NCI-H146 treated with DMSO at 0.1 percent for 48 hours (cell line): Measurements from ENCODE around the gene IFI44.

Source experiments
- DNase-seq: peaks from one replicate; lab custom pipeline; 2025; ENCODE audit not compliant: unreplicated experiment; lab: John Stamatoyannopoulos, UW

The IFI44 gene

DNA sequence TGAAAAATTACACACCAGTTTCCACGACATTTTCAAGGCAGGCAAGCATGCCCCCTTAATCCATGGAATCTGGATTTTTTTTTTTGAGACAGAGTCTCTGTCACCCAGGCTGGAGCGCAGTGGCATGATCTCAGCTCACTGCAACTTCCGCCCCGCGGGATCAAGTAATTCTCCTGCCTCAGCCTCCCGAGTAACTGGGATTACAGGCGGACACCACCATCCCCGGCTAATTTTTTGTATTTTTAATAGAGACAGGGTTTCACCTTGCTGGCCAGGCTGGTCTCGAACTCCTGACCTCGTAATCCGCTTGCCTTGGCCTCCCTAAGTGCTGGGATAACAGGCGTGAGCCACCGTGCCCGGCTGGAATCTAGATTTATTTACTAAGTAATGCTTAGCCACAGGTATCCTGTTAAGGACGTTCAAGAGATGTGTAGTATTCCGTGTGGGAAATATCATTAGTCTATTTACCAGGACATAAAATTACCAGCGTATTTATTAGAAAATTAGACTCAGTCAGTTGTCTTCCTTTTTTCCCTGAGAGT is 2.5 kb downstream of the IFI44 start:
- no peak for DNase-seq

DNA sequence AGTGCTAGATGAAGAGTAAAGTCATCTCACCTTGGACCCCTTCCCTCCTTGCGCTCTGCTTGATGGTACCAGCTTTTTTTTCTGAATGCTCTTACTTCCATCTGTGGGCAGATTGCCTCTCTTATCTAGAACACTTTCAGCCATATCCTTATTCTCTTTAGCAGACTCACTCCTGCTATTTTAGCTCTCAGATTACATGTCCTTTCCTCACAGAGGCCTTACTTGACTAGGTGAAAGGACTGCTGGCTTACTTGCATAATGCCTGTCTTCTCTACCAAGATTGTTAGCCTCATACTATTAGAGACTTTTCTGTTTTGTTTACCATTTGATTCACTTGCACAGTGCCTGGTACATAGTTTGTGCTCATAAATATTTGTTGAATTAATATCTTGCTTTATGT is 9.3 kb downstream of the IFI44 start:
- DNase-seq: no peak

DNA sequence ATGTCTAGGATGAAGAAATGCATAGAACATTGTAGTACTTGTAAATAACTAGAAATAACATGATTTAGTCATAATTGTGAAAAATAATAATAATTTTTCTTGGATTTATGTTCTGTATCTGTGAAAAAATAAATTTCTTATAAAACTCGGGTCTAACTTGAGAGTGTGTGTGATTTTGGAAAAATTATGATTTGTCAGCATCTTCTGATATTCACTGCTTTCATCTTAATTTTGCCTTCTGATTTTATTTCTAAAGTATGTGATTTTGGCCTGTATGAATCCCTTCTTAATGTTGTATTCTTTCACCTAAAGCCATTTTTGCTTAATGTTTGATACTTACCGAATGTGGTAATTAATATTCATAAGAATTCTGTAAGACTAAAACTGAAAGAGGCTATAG is 14.3 kb downstream of the IFI44 start:
- DNase-seq: no peak

DNA sequence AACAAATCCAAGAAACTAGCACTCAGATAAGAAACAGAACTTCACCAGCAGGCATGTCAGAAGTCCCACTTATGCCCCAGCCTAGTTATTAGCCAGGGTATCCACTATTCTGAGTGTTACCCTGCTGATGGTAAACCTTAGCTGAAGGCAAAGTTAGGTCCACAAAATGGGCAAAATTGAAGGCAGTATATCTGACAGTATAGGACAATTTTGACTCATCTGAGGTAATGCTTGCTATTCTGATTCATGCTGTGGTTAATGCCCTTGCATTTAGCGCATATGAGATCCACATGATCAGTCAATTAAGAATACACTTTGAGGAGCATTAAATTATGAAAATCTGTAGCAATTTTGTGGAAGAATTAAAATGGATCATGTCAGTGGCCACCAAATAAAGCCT is 15.1 kb downstream of the IFI44 start:
- no peak for DNase-seq

DNA sequence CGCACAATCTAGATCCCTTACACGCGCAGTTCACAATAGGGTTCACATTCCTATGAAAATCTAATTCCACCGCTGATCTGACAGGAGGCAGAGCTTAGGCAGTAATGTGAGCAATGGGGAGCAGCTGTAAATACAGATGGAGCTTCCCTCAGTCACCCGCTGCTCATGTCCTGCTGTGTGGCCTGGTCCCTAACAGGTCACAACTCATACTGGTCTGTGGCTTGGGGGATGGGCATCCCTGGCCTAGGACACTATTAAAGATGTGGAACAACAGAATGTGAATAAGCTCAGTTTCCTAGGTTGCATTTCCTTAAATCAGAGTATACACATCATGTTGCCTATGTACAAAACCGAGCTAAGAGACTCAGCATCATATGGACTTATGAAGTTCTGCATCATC is 16.2 kb downstream of the IFI44 start:
- no peak for DNase-seq

DNA sequence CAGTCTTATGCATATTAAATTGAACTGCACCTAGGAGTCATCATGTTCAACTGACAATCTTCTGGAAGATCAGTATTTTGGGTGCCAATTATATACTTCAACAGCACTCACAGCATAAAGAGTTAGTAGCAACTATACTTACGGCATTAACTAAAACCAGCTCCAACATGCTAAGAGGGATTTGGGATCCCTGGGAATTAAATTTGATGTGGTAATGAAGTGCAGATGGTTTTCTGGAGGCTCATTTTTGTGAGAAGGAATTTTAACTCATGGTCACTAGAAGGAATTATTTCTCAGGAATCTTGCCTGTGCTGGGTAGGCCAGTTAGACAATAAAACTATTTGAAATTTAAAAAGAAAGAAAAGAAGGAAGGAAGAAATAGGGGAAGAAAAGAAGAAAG is 18.3 kb downstream of the IFI44 start:
- no peak for DNase-seq

DNA sequence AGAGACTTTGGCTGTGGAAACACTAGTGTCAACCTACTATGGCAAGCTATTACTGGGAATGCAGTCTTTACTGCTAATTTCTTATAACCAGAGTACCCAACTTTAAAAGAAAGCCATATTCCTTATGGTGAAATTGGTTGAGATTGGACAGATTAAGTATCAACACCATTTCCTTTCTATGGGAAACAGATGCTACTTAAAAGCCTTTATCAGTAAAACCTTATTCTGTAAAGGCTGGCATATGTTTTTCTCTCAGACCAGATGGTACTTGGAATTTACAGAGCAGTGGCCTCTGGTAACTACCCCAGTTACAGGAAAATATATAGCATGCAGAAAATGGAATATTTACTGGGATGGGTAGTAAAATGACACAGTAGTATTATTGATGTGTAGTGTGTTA is 18.8 kb downstream of the IFI44 start:
- DNase-seq: no peak

DNA sequence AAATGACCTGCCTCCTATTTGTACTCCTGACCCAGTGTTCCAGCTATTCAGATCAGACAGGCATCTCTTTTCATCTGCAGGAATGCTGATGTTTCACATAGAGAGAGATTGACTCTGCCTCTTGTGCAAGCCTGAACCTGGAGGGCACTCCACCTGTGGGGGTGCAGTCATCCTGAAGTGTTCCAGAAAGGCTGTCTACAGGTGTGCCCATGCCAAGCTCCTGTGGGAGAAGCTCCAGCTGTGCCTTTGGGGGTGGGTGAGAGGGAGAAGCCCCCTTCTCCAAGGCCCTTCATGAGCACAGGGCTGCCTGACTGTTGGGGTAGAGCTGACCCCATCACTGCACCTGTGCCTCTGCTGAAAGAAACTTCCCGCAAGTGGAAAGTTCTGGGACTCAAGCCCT is 22.8 kb downstream of the IFI44 start:
- no peak for DNase-seq

DNA sequence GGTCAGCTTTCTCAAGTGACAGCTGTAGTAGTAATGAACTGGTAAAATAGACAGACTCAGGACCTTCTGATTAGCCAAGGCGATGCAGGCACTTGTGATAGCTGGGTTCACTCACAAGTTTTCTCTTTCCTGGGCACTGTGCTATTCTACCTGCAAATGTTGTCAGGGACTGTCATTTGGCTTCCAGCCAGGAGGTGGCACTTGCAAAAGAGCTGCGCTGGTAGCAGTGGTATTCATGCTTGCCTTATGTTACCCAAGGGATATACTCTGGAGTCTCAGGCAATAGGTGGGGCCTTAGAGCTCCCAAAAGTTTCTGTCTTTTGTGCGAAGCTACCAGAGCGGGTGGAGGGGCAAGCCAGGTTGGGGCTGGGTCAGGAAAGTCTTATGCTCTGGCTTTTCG is 23.5 kb downstream of the IFI44 start:
- no peak for DNase-seq

DNA sequence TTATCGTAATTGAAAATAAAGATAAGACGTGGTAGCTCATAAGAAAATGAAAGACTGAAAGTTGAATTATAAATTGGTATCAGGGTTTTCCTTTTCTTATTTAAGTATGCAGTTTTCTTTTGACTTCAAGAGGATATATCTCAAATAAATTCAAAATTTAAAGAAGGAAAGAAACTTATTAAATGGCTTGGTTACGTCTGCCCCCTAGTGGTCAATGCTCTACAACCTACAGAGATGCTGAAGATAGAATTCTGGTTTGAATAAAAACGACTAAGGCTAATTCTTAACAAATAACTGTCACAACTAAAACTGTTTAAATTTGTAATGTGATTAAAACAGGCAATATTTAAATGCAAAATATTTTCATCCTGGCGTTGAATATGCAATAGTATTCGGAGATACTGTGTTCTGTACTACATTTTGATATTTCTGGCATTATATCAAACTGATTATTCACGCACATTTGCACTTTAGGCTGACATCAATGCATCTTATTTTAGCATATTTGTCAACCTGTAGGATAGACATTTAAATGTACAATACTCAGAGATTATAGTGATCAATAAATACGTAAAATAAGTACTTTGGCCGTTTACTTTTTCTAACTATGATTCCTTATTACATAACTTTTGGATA is 26.8 kb downstream of the IFI44 start:
- DNase-seq: no peak

DNA sequence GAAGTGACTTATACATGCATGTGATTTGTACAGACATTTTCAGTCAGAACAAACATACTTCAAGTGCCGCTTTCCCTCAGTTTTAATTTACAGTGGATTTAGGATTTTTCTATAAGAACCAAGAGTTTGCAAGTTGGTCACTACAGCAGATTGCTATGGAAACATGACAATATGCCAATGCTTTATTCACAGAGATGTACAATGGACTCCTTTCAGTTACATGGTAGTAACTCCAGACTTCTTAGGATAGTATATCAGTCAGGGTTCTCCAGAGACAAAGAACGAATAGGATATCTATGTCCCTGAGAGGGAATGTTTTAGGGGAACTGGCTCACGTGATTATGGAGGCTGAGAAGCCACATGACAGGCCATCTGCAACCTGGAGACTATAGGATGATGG is 27.4 kb downstream of the IFI44 start:
- DNase-seq: no peak

DNA sequence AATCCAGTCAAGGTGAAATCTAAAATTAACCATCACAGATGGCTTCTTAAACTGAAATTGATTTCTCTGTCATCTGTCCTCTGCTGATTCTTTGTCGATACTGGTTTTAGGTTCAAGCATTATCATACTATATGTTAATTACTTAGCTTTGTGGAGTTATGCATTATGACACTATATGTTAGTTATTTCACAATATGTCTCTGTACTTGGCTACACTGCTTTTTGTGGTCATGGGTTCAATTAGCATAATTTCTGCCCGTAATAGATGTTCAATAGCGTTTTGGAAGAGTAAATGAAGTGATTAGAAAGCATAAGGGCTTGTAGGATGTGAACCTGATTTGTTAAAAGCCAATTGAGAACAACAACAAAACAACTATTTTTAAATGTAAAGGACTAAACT is 28.2 kb downstream of the IFI44 start:
- no peak for DNase-seq

DNA sequence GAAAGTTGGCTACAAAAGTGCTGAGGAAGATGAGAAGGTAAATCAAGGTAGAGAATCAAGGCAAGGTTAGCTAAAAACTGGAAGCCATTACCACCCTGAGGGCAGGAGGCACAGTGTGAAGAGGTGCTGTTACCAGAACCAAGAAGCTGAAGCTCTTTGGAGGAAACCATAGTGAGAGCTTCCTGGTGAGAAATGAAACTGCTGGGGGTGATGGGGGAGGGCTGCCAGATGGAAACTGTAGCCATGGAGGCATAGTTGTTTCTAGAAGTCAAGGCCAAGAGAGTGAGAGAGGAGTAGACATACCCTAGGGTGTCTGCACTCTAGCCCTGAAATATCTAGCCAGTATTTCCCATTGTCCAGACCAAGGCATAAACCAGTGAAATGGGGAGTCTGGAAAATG is 28.7 kb downstream of the IFI44 start:
- no peak for DNase-seq

DNA sequence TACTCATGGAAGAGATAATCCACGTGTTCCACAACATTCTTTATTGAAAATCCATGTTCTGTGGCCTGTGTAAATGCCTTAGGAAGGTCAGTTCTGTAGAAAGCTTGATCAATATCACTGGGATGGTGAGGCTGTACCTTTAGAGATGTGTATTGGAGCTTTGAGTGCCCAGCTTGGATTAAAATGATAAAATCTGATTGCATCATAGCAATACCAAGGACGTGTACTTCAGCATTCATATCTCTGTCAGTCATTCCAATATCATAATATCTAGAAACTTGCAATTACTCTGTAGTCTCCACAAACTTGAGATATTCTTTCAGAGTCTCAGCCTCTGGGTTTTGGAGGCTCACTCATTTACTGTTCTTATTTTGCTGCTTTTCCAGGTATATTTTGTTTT is 31.6 kb downstream of the IFI44 start:
- DNase-seq: no peak

DNA sequence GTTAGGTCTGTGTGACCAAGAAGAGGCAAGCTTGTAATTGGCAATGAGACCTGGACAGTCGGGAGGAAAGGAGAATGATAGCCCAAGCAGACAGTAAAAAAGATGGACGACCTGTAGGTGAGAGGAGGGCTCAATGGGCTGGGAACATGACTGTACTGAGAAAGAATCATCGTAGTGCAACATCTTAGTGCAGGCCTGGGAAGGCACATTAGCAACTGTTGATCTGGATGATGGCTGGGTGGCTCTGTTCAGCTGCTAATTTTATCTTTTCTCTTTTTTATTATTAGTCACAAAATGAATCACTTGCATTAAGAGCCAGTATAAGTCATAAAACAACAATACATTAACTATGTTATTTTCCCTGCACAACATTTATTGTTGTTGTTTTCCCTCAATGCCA is 32.9 kb downstream of the IFI44 start:
- DNase-seq: no peak

DNA sequence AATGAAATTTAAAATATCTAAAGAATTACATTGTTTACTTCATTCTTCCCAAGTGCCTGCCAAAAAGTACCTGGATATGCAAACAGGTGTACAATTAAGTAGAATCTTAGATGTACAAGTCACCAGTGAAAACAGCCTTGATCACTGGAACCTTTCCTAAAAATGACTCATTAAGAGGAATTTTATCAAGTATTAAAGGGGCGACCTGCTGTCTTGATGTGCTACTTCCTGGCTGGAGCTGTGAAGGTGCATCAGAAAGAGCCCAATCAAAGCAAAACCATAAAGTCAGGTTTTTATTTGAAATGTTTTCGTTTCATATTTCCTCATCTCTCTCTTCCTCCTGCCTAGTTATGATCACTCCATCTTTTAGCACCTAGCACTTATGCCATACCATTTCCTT is 33.4 kb downstream of the IFI44 start:
- no peak for DNase-seq

DNA sequence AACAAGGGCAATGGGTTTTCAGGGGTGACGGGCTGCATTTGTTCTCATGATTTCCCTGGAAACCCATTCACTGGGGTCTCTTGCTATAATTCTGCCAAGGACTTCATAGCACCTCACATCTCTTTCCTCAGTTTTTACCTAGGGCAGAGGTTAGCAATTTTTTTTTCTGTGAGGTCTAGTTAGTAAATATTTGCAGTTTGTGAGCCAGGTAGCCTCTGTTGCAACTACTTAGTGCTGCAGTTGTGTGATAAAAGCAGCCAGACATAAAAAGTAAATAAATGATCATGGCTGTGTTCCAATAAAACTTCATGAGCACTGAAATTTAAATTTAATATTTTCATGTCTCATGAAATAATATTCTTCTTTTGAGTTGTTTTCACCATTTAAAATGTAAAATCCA is 37.7 kb downstream of the IFI44 start:
- DNase-seq: no peak

DNA sequence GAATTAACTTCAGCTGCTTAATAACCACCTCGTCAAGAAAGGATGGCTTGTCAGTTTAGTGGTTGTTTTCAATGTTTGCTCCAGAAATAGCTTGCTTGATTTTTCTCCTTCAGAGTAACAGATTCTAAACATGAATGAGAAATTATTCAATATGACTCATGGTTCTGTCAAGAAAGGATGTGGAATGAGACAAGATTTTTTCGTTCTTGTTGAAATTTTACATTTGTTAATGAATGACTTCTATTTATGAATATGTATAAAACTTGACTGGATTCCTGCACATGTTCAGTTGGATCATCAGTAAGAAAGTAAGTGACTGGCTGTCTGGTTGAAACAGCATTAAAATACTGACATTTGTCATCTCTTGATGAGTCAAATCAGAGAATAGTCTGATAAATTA is 38.3 kb downstream of the IFI44 start:
- no peak for DNase-seq

DNA sequence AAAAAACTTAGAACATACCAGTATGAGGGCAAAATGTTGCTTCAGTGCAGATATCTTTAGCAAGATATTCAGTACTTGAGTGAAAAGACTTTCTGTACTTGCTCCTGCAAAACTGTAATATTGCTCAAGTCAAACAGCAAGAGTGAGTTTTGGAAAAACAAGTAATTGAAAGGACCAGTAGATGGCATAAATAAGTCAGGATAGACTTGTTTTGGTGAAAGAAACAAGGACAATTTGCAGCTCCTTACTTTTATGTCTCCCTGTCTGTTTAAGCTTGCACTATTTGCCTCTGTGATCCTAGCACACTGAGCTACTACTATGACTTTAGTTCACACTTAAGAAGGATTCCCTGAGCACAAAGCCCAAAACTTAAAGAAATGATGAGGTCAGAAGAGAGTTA is 39.1 kb downstream of the IFI44 start:
- DNase-seq: no peak

DNA sequence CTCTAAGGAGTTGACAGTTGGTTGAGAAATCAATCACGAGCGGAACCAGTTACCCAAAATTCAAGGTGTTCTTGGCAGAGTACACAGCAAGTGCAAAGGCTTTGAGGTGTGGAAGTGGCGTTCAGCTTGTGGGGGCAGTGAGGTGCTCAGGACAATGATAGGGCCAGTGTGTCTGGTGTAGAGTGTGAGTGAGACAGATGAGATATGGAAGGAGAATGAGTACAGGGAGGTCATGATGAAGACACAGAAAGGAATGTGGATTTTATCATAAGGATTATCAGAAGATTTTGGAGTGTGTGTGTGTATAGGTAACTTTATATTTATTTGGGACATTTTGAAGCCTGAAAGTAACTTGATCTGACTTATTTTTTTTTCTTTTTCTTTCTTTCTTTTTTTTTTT is 40.9 kb downstream of the IFI44 start:
- DNase-seq: no peak

DNA sequence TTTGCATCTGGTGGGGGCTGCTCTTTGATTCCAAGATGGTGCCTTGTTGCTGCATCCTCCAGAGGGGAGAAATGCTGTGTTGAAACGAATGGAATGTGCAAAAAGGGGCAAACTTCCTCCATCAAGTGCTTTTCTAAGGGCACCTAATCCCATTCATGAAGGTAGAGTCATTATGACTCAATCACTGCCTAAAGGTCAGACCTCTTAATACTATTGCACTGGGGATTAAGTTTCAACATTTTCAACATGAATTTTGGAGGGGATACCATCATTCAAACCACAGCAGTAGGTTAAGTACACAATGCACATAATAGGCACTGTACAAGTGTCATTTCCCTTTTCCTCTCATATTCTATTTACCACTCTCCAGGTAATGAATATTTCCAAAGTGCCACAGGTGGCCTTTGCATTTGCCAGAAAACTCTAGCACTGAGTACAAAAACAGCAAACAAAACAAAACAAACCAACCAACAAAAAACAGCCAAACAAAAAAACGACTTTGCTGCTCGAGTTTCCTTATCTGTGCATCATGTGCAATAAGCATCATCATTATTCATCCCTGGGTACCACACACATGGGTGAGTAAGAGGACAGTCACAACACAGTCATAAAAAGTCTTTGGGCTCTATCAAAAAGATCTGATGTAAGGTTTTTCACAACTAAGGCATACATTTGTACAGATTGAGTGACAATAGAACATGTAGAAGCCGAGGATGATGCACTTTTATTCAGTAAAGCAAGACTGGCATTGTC is 42.5 kb downstream of the IFI44 start:
- DNase-seq: no peak

DNA sequence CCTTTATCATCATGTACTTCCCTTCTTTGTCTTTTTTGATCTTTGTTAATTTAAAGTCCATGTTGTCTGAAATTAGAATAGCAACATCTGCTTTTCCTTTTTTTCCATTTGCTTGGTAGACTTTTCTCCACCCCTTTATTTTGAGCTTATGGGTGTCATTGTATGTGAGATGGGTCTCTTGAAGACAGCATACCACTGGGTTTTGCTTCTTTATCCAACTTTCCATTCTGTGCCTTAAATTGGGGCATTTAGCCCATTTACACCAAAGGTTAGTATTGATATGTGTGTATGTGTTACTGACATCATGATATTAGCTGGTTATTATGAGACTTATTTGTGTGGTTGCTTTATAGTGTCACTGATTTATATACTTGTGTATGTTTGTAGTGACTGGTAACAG is 50.2 kb downstream of the IFI44 start:
- no peak for DNase-seq

DNA sequence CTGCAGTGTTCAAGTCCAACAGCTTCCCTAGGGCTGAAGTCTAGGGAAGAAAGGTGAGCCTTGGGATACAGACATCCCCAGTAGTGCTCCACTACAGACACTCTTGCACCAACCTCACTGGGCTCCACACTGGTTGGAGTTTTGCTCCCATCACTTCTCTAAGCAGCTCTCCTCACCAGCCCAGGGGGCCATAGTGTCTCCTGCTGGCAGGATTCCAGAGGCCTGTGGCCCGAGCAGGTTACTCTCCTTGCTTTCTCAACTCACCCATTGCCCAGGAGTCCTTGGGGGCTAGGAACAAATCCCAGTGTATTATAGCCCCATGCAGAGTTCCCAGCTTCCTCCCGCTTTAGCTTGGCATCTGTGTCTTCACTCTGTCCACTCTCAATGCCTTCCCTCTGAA is 52.8 kb downstream of the IFI44 start:
- DNase-seq: no peak
